Measurements from ENCODE around the gene CBFA2T2.
A peak's percentile ranks its signal among the peaks of the same experiment; 100 is the strongest.

The CBFA2T2 gene

DNA sequence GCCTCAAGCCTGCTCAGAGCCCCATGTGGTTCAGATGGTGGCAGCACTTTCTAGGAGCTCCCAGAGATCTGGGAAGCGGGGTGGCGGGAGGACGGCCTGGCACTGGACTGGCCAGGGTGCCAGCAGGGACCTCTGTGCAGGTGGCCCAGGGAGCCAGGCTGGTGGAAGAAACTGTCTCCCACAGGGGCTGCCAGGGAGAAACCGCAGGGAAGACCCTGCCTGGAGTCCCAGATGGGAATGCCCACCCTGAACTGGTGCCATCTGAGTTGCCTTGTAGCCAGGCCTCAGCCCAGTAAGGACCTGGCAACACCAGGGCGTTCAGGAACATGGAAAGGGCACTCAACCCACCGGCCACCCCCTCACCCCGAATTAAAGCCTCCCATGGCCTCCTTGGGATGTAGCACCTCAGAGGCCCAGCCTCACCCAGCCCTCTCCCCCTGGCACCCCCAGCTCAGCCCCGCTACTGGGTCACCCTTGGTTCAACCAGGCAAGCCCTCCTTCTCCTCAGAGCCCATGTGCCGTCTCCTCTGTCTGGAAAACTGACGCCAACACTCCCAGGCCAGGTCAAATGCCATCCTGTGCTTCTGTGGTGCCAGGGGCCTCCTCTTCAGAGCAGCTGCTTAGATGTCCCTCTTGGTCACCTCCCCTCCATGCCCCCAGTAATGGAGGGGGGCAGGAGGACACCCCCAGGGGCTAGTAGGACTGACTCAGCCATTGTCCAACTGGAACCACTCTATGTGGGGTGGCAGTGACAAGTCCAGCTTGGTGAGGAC is 166.3 kb downstream of the CBFA2T2 start:
- DNase-seq = no peak

DNA sequence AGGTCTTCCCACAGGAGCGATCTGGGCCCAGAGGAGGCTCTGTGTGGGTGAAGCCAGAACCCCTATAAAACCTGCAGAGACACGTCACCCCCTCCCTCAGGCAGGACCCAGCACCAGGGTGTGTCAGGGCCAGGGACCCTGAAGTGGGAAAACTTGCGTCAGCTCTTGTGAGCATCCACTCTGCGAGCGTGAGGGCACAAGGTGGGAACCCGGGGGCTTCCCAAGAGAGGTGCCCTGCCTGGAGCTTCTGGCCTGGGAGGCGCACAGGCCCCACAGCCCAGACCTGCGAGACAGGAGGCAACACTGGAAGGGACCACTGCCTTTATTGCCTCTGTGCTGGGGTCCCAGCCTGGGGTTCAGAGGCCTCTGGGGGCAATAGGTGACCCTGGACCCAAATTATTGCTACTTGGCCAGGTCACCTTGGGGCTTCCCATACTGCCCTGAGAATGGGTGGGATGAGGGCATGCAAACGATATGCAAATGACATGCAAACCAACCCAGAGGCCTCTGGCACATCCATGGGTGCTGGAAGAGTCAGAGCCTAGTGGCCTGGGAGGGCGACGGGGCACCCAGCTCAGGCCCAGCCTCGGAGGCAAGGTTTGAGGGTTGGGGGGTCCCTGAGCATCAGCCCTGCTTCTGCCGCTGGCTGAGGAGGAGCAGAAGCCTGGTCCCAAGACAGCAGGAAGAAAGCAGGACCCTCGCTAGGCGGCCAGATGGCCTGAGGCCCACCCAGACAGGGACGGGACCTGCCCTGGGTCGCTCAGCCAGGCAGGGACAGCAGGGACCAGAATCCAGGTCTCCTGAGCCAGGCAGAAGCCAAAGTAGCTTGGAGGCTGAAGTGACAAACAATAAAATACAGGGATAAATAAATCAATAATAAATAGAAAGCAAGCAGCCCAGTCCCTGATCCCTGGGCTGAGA is 167.1 kb downstream of the CBFA2T2 start:
- no peak for DNase-seq

DNA sequence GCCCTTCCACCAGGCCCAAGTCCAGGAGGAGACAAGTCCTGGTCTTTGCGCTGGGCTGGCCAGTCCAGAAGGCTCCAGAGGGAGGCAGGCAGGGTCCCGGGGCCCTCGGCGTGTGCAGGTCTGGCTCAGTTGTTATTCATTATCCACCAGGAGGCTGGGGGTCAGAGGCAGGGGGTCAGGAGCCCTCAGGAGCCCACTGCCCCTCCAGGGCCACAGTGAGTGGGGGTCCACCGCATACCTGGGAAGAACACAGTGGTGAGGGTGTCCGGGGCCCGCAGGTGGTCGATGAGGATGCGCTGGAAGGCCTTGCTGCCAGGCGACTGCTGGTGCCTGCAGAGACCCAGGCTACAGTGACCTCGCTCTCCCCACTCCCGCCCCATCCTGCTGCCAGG is 167.8 kb downstream of the CBFA2T2 start:
- DNase-seq = no peak

DNA sequence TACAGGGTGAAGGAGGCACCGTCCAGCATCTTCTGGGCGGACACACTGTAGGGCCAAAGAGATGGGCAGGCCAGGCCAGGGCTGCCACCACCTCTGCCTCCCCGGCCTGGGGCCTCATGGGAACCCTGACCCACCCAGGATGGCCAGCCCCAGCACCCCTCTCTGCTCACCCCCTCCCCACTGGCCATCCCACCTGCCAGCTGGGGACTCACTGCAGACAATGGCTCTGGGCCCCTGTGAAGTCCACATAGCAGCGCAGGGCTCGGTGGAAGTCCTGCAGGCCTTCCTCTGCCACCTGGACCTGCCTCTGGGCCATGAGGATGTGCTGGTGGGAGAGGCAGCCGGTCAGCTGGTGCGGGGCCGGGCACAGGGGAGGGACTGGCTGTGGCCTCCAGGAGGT is 168.6 kb downstream of the CBFA2T2 start:
- DNase-seq = no peak

DNA sequence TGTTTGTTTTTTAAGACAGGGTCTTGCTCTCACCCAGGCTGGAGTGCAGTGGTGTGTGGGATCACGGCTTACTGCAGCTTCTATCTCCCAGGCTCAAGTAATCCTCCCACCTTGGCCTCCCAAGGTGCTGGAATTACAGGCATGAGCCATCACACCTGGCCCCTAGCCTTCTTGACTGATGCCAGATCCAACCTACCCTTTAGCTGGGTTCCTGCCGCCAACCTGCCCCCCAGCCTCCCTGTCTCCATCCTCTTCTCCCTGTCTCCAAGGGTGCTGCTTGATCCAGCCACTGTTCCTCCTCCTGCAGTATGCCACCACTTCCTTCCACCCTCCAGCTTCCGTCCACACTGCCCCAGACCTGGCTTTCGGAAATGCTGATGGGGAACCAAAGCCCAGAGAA is 169.0 kb downstream of the CBFA2T2 start:
- no peak for DNase-seq

DNA sequence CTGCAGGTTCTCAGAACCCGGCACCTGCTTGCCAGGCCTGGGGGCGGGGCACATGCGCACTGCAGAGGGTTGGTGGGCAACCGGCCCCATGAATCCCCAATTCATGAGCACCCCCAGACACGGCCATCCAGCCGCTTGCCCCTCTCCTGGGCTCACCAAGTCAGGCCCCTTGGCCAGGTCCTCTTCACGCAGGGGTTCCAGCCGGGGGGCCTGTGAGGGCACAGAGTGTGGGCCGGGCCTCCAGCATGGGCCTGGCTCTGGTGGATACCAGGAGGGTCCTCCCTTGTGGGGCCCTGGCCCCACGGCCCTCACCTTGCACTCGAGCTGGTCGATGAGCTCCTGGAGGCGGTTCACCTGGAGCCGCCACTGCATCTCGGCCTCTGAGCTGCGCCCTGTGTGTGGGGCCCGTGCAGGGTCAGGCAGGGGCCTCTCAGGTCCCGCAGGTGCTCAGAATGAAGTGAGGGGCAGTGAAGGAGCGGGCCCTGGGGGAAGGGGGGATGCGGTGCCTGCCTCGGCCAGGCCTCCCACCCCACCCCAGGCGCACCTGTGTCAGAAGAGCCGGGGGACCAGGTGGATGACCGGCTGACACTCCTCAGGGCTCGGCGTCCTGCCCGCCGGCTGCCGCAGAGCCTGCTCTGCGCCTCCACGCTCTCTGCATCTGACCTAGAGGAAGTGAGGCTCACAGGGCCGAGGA is 169.6 kb downstream of the CBFA2T2 start:
- no peak for DNase-seq

DNA sequence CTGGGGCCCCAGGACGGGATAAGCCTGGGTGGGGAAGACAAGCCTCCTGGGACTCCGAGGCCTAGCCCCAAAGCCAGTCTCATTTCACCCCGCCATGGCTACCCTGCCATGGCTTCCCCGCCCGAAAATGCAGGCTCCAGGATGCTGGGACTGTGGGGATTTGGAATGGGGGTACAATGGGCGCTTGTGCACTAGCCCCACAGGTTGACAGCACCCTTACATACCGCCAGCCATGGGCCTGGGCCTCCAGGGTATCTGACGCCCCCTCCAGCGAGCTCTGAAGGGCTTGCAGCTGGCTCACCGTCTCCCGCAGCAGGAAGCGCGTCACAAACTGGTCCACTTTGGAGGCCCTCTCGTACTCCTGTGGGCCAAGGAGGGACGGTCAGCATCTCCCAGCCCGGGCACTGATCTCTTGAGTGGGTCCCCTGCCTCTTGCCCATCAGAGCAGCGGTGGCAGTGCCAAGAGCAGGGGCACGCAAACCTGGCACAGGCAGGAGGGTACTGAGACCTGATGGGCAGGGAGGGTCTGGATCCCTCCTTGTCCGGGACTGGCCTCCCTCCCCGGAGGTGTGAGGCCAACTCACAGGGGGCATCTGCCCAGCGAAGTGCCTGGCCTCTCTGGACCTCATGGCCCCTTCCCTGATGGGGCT is 170.3 kb downstream of the CBFA2T2 start:
- no peak for DNase-seq

DNA sequence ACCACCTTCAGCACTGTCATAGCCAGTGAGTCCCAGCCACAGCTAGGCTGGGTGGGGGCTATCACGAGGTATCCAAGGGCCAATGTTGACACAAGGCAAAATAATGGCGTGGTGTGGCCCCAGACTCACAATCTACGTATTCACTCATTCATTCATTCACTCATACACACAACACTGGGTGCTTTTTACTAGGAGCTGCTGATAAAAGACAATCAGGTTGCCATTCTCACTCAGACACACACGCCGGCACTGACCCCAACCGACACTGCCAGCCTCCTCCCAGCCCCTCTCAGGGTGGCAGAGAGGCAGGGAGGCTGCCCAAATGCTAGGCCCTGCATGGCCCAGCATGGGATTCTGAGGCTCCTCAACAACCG is 170.8 kb downstream of the CBFA2T2 start:
- no peak for DNase-seq

DNA sequence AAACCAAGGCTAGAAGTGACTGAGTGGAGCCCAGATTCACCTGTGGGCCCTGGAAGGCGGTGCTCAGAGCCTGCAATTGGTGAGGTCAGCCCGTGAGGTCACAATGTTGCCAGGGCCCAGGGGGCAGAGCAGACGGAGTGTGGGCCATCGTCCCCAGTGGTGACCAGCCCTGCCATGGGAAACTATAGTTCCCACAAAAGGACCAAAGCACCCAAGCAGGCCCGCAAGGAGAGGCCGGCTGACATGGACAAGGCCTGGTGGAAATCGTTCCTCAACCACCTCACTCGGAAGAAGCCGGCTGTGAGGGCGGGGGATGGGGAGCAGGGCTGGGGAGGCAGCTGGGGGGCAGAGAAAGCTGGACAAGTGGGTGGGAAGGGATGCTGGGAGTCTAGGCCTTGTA is 172.3 kb downstream of the CBFA2T2 start, which contains the start of gene C20orf144:
TSS of gene C20orf144 (plus strand) at position 156 of the 400 bp plus-strand sequence. CDS start at position 175, 19 bp downstream.
- DNase-seq = no peak

DNA sequence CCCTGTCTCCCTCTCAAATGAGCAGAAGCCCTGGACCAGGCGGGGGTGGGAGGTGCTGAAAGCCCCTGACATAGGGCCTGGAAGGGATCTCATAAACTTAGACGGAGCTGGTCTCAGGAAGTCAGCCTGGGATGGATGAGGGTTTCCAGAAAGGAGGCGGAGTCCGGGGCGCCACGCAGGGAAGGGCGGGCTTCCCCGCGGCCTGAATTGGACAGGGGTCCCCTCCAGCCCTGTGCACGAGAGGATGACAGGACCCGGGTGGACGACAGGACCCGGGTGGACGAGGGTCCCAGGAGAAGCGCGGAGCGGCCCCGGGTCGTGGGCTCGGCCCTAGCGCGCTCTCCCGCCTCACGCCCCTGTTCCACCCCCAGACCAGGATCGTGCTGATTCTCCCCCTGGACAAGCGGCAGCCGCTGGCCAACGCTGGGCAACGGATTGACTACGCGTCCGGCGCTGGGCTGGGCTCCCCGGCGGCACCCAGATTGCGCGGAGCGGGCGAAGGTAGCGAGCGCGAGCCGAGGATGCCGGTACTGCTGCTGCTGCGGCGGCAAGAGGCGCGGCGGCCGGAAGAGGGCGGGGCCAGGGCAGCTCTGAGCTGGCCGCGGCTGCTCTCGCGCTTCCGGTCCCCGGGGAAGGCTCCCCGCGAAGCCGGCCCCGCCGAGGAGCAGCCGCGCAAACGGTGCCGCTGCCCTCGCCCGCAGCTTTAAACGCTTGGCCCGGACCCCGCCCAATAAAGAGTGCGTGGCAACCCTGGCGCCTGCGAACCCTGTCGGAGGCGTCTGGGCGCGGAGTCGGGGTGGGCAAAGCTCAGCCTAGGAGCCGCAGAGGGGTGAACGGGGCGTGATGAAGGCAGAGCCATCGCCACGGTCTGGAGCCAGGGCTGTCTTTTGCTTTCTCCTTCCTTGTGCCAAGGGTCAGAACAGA is 173.5 kb downstream of the CBFA2T2 start:
- peak; percentile 81 to 82 for DNase-seq

DNA sequence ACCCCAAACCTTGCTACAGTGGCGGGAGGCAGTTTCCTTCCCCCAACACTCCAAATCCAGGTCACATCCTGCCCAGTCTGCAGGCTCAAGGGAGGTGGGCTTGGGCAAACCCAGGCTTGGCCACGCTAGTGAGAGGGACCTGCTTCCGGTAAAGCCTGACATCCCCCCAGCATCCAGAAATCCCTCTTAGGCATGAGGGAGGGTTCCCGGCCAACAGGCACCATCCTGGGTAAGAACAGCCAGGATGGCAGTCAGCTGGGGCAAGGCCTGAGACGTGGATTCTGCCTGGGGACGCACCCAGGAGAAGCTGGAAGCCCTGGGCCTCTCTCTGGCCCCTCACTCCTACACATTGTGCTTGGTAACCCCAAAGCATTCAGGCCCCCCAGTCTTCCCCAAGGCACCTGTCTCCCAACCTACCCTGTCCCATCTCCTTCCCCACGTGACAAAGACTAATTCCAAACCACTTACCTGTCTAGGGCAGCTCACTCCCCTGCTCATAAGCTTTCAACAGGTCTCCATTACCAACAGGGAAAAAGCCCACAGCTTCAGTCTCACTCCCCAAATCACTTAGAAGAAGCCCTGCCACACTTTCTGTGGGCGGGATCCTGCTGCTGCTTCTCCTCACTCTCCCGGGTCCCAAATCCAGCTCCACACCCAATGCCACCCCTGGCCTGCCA is 174.3 kb downstream of the CBFA2T2 start:
- no peak for DNase-seq

DNA sequence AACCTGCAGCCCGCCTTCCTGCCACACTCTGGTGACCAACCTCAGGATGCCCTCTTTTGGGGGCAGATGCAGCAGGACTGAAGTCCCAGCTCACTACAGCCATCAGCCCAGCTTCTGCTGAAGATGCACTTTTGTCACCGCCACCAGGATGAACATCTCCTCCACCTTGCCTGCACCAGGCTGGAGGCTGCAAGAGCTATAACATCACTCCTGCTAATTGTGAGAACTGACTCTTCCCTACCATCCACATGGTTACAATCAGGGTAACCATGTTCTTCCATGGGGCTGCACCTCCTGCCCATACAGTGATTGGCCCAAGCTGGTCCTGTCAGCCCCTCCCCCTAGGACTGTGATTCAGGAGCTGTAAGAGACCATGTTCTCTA is 174.9 kb downstream of the CBFA2T2 start:
- DNase-seq = no peak

DNA sequence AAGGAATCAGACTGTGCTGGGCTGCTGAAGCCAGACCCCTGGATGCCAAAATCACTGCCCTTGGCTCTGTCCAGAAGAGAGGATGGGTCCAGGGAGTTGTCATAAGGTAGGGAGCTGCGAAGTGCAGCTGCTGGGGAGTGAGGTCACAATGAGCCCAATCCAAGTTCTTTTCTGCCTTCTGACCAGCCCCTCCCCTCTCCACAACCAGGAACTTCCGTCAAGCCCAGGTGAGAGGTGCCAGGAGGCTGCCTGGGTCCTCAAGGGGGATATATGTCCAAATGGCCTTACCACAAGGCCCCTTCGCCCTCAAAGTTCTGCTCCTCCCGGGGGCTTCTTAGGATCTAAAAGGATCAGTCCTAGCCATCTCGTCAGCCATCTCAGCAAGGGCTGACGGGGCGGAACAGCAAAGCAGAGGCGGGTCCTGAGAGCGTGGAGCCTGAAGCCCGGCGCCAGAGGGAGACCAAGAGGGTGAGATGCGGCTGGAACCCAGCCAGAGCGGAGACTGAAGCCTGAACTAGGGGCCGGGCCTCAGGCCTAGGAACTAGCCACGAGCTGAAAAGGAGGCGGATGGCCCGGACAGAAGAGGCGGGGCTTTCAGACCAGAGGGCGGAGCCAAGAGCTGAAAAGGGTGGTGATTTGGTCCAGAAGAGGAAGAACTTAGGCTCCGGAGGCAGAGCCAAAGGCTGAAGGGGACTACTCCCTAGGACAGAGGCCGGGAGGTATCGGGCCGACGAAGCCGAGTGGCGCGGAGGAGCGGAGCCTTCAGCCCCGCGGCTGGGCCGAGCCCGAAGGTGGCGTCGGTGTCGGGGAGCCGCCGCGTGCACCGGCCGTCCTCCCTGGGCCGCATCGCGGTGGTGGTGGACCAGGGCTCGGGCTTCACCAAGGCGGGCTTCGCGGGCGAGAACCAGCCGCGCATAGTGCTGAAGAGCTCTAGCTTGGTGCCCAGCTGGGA is 176.7 kb downstream of the CBFA2T2 start, which contains the start of gene ACTL10:
TSS of gene ACTL10 (plus strand) at position 651 of the 952 bp plus-strand sequence. CDS start 555 bp downstream, outside the sequence.
- DNase-seq = peak; percentile 90 to 93

DNA sequence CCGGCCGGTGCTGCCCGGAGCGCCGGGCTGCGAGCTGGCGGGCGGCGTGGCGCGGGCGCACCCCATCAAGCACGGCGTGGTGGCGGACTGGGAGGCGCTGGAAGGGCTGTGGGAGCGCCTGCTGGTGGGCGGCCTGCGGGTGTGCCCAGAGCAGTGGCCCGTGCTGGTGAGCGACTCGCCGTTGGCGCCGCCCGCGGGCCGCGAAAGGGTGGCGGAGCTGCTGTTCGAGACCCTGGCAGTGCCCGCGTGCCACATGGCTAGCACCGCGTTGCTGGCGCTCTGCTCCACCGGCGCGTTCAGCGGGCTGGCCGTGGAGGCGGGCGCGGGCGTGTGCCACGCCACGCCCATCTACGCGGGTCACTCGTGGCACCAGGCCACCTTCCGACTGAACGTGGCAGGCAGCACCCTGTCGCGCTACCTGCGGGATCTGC is 177.4 kb downstream of the CBFA2T2 start:
- DNase-seq = peak; percentile 33 to 40

DNA sequence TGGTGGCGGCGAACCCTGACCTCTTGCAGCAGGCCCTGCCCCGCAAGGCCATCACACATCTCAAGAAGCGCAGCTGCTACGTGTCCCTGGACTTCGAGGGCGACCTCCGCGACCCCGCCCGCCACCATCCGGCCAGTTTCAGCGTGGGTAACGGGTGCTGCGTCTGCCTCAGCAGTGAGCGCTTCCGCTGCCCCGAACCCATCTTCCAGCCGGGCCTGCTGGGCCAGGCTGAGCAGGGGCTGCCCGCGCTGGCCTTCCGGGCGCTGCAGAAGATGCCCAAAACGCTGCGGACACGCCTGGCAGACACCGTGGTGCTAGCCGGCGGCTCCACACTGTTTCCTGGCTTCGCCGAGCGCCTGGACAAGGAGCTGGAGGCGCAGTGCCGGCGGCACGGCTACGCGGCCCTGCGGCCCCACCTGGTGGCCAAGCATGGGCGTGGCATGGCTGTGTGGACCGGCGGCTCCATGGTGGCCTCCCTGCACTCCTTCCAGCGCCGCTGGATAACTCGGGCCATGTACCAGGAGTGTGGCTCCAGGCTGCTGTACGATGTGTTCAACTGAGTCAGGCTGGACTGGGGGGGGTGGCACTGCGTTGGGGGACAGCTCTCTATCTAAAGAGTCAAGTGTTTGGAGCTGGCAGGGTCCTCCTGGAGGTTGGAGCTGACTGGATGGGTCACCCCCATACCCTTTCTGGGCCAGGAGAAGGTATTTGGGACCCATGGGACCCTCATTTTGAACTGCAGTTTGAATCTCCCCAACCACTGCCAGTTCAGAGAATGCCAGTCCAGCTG is 178.0 kb downstream of the CBFA2T2 start:
- peak; percentile 80 to 81 for DNase-seq

DNA sequence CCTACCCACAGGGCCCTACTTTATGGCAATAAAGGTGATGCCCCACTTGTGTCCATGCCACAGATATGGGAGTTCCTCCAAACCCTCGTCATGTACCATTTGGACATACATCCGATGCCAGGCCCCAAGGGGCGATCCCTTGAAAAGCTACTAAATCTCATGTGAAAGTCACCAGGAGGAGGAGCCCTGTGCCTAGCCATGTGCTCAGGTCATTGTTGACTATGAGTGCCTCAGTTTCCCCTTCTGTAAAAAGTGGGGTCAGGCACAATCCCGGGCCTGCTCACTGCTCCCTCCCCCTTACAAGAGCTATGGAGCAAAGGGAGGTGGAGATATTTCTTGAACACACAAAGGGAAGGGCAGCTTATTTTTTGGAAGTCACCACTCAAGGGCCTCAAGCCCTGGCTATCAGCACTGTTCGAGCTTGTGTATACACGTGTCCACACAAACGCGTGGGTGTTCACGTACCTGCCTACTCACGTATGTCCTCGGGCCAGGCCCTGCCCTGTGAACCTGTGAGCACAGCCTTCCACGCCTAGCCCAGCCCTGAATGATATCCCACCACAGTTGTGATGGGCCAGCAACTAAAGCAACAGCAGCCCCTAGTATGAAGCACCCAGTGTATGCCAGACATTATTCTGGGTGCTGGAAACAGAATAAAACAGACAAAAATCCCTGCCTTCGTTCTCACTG is 178.7 kb downstream of the CBFA2T2 start:
- DNase-seq = no peak

DNA sequence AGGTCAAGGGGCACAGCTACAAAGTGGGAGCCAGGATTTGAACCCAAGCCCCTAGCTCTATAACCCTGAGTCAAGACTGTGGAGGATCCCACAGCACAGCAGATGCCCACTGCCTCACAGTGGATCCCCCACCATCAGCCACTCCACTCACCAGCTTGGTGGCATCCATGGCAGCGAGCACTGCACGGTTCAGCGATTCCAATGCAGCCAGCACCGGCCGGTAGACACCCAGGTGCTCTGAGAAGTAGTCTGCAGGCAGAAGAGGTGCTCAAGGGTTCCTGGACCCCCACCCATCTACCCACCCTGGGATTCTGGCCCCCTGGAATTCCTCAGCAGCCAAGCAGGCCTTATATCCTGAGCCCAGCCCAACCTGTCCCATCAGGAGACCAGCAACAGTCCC is 179.3 kb downstream of the CBFA2T2 start:
- no peak for DNase-seq

Measured in CD4-positive, alpha-beta T cell treated with Interleukin-4 for 1 hour (primary cell).